DND-41 (cell line): ENCODE data around the gene MITF.

ENCODE experiments used
- EZH2 ChIP-seq: IDR thresholded peaks from 3 replicates; pipeline ENCODE4 v1.6.1; 2012; ENCODE audit warnings: borderline replicate concordance, low read depth, mild to moderate bottlenecking, moderate library complexity, low read length, inconsistent platforms; ENCODE audit not compliant: severe bottlenecking
- TF ChIP-seq, protein P1 (sequence below): IDR thresholded peaks from 2 replicates; pipeline ENCODE4 v1.5.1; 2012; ENCODE audit warnings: borderline replicate concordance, low read length, moderate library complexity, mild to moderate bottlenecking; ENCODE audit not compliant: poor library complexity, severe bottlenecking; ENCODE audit errors: extremely low read depth

DNA sequence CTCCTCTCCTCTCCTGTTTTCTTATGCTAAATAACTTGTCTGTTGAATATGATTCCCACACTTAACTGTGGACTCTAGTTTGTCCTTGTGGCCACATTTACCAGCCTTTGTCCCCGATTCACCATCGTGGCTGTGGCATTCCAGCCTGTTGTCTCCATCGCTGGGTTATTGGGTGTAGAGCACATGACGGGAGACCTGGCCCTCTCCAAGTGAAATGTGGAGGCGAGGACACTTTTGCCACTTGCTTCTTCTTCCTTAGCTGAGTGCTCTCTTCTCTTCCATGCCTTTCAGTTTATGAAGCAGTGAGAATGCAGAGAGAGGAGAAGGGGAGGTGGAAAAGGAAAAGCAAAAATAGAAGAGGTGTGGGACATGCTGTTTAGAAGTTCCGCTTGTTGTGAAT, 198.8 kb downstream of the MITF start:
- TF ChIP-seq, protein P1, sequence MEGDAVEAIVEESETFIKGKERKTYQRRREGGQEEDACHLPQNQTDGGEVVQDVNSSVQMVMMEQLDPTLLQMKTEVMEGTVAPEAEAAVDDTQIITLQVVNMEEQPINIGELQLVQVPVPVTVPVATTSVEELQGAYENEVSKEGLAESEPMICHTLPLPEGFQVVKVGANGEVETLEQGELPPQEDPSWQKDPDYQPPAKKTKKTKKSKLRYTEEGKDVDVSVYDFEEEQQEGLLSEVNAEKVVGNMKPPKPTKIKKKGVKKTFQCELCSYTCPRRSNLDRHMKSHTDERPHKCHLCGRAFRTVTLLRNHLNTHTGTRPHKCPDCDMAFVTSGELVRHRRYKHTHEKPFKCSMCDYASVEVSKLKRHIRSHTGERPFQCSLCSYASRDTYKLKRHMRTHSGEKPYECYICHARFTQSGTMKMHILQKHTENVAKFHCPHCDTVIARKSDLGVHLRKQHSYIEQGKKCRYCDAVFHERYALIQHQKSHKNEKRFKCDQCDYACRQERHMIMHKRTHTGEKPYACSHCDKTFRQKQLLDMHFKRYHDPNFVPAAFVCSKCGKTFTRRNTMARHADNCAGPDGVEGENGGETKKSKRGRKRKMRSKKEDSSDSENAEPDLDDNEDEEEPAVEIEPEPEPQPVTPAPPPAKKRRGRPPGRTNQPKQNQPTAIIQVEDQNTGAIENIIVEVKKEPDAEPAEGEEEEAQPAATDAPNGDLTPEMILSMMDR = no peak
- TF ChIP-seq EZH2 = no peak
